Liver (tissue), 9 donors: ENCODE measurements around the gene TNFRSF11A. TPM values are rescaled to one million over a fixed set of nuclear protein-coding genes. Genes with fewer than 3 reads are reported as not detected.

Experiments used
- DNase-seq: peaks from one replicate; pipeline ENCODE4 v3.0.0-alpha.2; 2017; ENCODE audit warnings: low spot score
- H3K27ac ChIP-seq, 2 donors: one replicate each; pipeline ENCODE4 v1.7.0; 2013; ENCODE audit warnings: inconsistent platforms in 2 of 2, low read length in 2 of 2, control low read depth in 1 of 2, low read depth in 1 of 2, mild to moderate bottlenecking in 1 of 2
- H3K27me3 ChIP-seq, 4 donors: one replicate each; pipeline versions ENCODE4 v1.6.1 to v1.7.0; 2013; ENCODE audit warnings: low read length in 3 of 4, inconsistent platforms in 1 of 4, mild to moderate bottlenecking in 1 of 4, moderate library complexity in 1 of 4; ENCODE audit not compliant: control insufficient read depth in 4 of 4, insufficient read depth in 4 of 4
- H3K36me3 ChIP-seq, 4 donors: one replicate each; pipeline versions ENCODE4 v1.6.1 to v1.7.0; 2013; ENCODE audit warnings: low read length in 3 of 4, mild to moderate bottlenecking in 3 of 4, low read depth in 1 of 4, moderate library complexity in 1 of 4; ENCODE audit not compliant: control insufficient read depth in 4 of 4, insufficient read depth in 3 of 4
- H3K4me1 ChIP-seq, 4 donors: one replicate each; pipeline versions ENCODE4 v1.6.1 to v1.7.0; 2013; ENCODE audit warnings: low read length in 3 of 4, mild to moderate bottlenecking in 3 of 4, moderate library complexity in 1 of 4; ENCODE audit not compliant: control insufficient read depth in 4 of 4, insufficient read depth in 4 of 4
- H3K4me3 ChIP-seq, 3 donors: one replicate each; pipeline versions ENCODE4 v1.6.1 to v1.7.0; 2013; ENCODE audit warnings: low read length in 3 of 3, control low read depth in 1 of 3, low read depth in 1 of 3, mild to moderate bottlenecking in 1 of 3
- H3K9ac ChIP-seq, 2 donors: one replicate each; pipeline ENCODE4 v1.7.0; 2013; ENCODE audit warnings: low read length in 2 of 2, mild to moderate bottlenecking in 2 of 2, moderate library complexity in 2 of 2, control low read depth in 1 of 2, low read depth in 1 of 2
- H3K9me3 ChIP-seq, 4 donors: one replicate each; pipeline versions ENCODE4 v1.6.1 to v1.7.0; 2013; ENCODE audit warnings: low read length in 3 of 4; ENCODE audit not compliant: control insufficient read depth in 4 of 4
- ATF3 ChIP-seq: IDR thresholded peaks from 2 replicates; pipeline ENCODE4 v1.6.1; 2016; ENCODE audit warnings: antibody characterized with exemption
- CTCF ChIP-seq: fragments of 150-350 bp; IDR thresholded peaks from 2 replicates; pipeline ENCODE4 v1.5.1; 2017; ENCODE audit warnings: improper control_type of control experiment, low read depth, low read length; ENCODE audit not compliant: missing input control
- EGR1 ChIP-seq, 2 donors: IDR thresholded peaks; 2 replicates each; pipeline ENCODE4 v1.6.1; 2016 to 2018; ENCODE audit warnings: antibody characterized with exemption in 2 of 2, low read depth in 2 of 2
- HNF4G ChIP-seq: IDR thresholded peaks from 2 replicates; pipeline ENCODE4 v1.6.1; 2016; ENCODE audit warnings: antibody characterized with exemption
- MAX ChIP-seq: IDR thresholded peaks from 2 replicates; pipeline ENCODE4 v1.6.1; 2016; ENCODE audit warnings: antibody characterized with exemption
- NR2F2 ChIP-seq: IDR thresholded peaks from 2 replicates; pipeline ENCODE4 v1.6.1; 2016; ENCODE audit warnings: antibody characterized with exemption
- RAD21 ChIP-seq, 2 donors: IDR thresholded peaks; 2 replicates each; pipeline ENCODE4 v1.6.1; 2016; ENCODE audit warnings: antibody characterized with exemption in 2 of 2, mild to moderate bottlenecking in 2 of 2
- RXRA ChIP-seq, 2 donors: IDR thresholded peaks; 2 replicates each; pipeline ENCODE4 v1.6.1; 2017 to 2018; ENCODE audit warnings: antibody characterized with exemption in 2 of 2, mild to moderate bottlenecking in 1 of 2
- SP1 ChIP-seq: IDR thresholded peaks from 2 replicates; pipeline ENCODE4 v1.6.1; 2018; ENCODE audit warnings: antibody characterized with exemption, mild to moderate bottlenecking
- YY1 ChIP-seq: IDR thresholded peaks from 2 replicates; pipeline ENCODE4 v1.6.1; 2016; ENCODE audit warnings: antibody characterized with exemption, mild to moderate bottlenecking
- ZBTB33 ChIP-seq: IDR thresholded peaks from 2 replicates; pipeline ENCODE4 v1.6.1; 2016; ENCODE audit warnings: antibody characterized with exemption
- WGBS: extraction: QIAGEN DNeasy Blood & Tissue Kit; methylation state at CpG from one replicate; pipeline ENCODE4 v1.1.7; 2013; 5-methylcytosine and 5-hydroxymethylcytosine counted together
- polyA plus RNA-seq, 2 donors: library from polyadenylated mRNA; stranded (reverse) in 1 of 2; unstranded in 1 of 2; fragments of 200-250 nt in 1 of 2; fragments of >200 nt in 1 of 2; fragmentation: Nextera tagmentation in 1 of 2; extraction: Ambion mirVana in 1 of 2; gene quantifications; one replicate each; pipeline versions ENCODE4 v1.2.1 to v1.2.3, GENCODE V29; 2013 to 2015
- total RNA-seq, 2 donors: library from RNA; depleted of rRNA; stranded (reverse); fragments of >200 nt; gene quantifications; one replicate each; pipeline ENCODE4 v1.2.3, GENCODE V29; 2014
- donor health status: healthy.
- donor health status: healthy.
- donor health status: healthy.
- donor health status: healthy.
- donor health status: healthy.

Gene TNFRSF11A
- total and polyA plus RNA-seq, 4 donors, result 0.32 to 1.8 (median 0.90) TPM

GRCh38 chr18:62396967-62397366, 71.9 kb downstream of the TNFRSF11A start:
- Histone ChIP-seq H3K4me1 (no peaks in the 10 kb centered on the region), H3K27ac (no peak overlapping the region), H3K4me3 (no peak overlapping the region), H3K27me3 (no peaks in the 10 kb centered on the region), H3K36me3 (no peaks in the 10 kb centered on the region), H3K9ac (no peak overlapping the region), H3K9me3 (no peaks in the 10 kb centered on the region)
- 57% methylated on average over 3 of the region's 3 CpGs for WGBS
- TF ChIP-seq SP1 (no peak), MAX (no peak), HNF4G (no peak), NR2F2 (no peak), CTCF (no peak)
- DNase-seq, result no peak

GRCh38 chr18:62398291-62398690, 73.2 kb downstream of the TNFRSF11A start:
- no peak for DNase-seq
- Histone ChIP-seq H3K27ac (no peak overlapping the region), H3K36me3 (no peaks in the 10 kb centered on the region), H3K27me3 (no peaks in the 10 kb centered on the region), H3K9me3 (no peaks in the 10 kb centered on the region), H3K4me3 (no peak overlapping the region), H3K4me1 (no peaks in the 10 kb centered on the region), H3K9ac (no peak overlapping the region)
- WGBS, result 91% methylated on average over 6 of the region's 6 CpGs
- TF ChIP-seq EGR1 (IDR thresholded peaks at IDR 0.05; ENCODE audit: low read depth in 2 of 2), result no peak
- TF ChIP-seq NR2F2, result no peak
- no peak for TF ChIP-seq RXRA (IDR thresholded peaks at IDR 0.05)
- TF ChIP-seq YY1, result no peak
- TF ChIP-seq ATF3, result no peak
- no peak for TF ChIP-seq RAD21 (IDR thresholded peaks at IDR 0.05)

GRCh38 chr18:62399276-62399675, 74.2 kb downstream of the TNFRSF11A start:
- no peaks in the 10 kb centered on the region for H3K36me3 ChIP-seq
- 76% methylated on average over 3 of the region's 3 CpGs for WGBS
- no peak overlapping the region for H3K27ac ChIP-seq
- TF ChIP-seq HNF4G (no peak), ZBTB33 (peak; percentile 22)
- no peak for DNase-seq
- no peak overlapping the region for H3K9ac ChIP-seq
- H3K4me1 ChIP-seq, result no peaks in the 10 kb centered on the region
- H3K9me3 ChIP-seq, result no peaks in the 10 kb centered on the region
- no peak overlapping the region for H3K4me3 ChIP-seq
- no peaks in the 10 kb centered on the region for H3K27me3 ChIP-seq
